H7 (cell line): ENCODE results near the gene CHRNA1. TPM values are rescaled to one million over a fixed set of nuclear protein-coding genes. Genes with fewer than 3 reads are reported as not detected.

Source experiments
- DNase-seq: peaks from one replicate; pipeline ENCODE4 v3.0.0; 2012
- H3K27me3 ChIP-seq: 2 replicates; pipeline ENCODE4 v1.6.0; 2011; ENCODE audit warnings: mild to moderate bottlenecking, low read length; ENCODE audit not compliant: control insufficient read depth, insufficient read depth
- H3K36me3 ChIP-seq: replicated peaks from 2 replicates; pipeline ENCODE4 v1.5.1; 2011; ENCODE audit warnings: low read length; ENCODE audit not compliant: control insufficient read depth, insufficient read depth
- H3K4me3 ChIP-seq: 2 replicates; pipeline ENCODE4 v1.5.1; 2011; ENCODE audit warnings: low read depth, mild to moderate bottlenecking, control low read depth, low read length, moderate library complexity; ENCODE audit not compliant: insufficient read depth
- total RNA-seq: library from RNA; depleted of rRNA; stranded (reverse); fragments of >200 nt; shearing (Covaris generic); gene quantifications from 2 replicates; pipeline ENCODE4 v1.2.3, GENCODE V29; 2014; rRNA removed

Gene CHRNA1
- not detected in 2 replicates for total RNA-seq

DNA sequence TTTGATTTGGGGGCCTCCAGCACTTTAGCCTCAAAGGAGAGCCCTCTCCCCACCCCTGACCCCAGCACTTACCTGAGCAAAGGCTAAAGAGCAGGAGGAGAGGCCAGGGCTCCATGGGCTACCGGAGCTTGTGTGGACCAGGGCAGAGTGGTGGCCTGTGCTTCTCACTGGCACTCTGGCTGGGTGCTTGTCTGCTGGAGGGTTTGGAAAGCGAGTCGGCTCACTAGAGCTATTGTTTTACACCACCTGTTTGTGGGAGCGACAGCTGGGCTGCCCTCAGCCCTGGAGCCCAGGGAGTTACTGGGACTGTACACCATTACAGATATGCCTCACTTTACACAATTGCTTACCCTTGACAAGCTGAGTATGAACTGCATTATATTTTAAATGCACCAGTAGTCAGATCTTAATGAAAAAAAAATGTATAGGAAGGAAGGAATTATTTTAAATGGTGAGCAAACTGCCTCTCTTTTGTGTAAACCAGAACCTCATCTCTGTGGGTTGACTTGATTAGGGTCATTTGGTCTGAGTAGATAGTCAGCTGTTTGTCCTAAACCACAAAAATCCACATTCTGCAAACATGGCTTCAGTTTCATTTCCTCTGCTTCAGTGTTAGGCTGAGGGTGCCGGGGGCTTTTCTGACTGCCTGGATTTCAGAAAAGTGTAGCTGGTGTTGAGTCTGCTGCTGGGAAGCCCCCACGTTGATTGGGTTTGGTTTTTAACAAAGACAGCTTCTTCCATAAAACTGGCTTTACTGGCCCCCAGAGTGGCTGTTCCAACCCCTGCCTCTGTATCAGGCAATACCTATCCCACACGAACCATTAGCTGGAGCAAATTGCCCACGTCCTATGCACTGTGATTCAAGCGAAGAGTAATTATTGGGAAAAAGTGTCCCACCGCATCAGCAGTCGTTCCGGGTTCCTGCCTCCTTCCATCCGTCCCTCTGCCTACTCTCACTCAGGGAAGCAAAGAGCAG lies at the start of gene CHRNA1:
Gene CHRNA1, minus strand, starts transcription at position 193 of the 976 bp plus-strand sequence. Its CDS starts 78 bp downstream, at position 115.
- Histone ChIP-seq H3K4me3 (no peak within 1 kb of the TSS), H3K36me3 (no peaks in the 10 kb centered on the region), H3K27me3 (no peaks in the 10 kb centered on the region)
- DNase-seq = no peak

DNA sequence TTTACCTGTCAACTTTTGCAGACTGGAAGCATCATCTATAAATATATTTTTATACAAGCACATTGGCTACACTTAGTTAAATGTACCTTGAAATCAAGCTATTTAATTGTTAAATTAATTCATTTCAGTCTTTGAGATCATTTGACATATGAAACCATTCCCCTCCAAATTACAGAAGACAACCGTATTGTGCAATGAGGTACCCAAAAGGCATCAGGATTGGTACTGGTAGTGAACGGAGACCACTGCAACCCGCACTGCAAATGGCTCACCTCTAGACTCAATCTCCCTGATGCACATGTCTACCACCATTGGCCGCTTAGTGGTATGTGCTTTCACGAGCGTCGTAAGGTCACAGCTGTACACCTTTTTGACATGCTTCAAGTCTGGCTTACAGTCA lies 47.8 kb upstream of the CHRNA1 start:
- Histone ChIP-seq H3K4me3 (no peak overlapping the region), H3K36me3 (no peaks in the 10 kb centered on the region; the same call in 1 of the 2 replicates), H3K27me3 (no peaks in the 10 kb centered on the region)
- no peak for DNase-seq

DNA sequence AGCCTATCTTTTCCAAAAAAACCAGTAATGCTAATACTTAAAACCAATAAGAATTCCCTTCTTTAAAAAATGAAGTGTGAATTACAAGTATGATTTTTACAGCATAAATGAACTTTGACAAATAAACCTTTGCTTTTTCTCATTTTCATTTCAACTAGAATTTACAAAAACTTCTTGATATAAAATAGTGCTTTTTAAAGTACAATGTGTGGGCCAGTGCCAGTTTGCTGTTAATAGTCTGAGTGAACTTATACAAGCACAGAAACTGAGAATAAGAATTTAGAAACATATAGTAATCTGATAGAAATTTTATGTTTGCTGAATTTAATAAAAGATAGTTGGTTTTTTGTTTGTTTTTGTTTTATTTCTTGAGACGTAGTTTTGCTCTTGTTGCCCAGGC lies 43.7 kb upstream of the CHRNA1 start:
- DNase-seq = no peak
- no peak overlapping the region for H3K4me3 ChIP-seq
- no peaks in the 10 kb centered on the region for H3K27me3 ChIP-seq
- H3K36me3 ChIP-seq = no peaks in the 10 kb centered on the region; the same call in 1 of the 2 replicates

DNA sequence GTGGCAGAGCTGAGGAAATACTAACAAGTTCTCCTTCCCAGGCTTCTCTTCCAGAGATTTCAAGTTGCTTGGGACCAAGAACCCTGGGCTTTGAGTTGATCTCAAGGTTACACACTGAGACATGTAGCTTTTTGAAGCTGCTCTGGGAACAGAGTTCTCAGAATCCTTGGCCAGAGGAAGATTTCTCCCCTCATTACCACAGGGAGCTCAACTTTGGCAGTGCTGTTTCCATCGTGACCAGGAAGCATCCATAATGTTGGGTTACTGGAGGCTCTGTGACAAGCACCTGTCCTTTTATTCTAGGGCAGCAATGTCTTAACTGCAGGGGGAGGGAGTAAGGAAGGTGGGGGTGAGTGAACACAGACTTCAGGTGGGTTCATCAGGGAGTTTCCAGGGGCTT lies 41.5 kb upstream of the CHRNA1 start:
- no peaks in the 10 kb centered on the region for H3K27me3 ChIP-seq
- H3K4me3 ChIP-seq = no peak overlapping the region
- no peak for DNase-seq
- H3K36me3 ChIP-seq = no peaks in the 10 kb centered on the region; the same call in none of the 2 replicates

DNA sequence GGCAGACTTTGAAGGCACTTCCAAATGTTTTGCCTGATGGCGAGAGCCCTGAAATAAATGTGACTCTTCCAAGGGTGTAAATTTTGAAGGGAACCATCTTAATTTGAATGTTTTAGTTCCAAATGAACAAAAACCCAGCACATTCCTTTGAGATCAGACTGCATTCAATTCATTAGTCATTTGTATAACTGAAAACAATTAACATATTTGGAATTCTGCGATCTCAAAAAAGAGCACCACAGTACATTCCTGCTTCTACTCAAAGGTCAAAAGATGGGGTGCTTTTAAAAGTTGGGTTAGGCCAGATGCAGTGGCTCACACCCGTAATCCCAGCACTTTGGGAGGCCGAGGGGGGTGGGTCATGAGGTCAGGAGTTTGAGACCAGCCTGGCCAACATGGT lies 38.2 kb upstream of the CHRNA1 start:
- no peaks in the 10 kb centered on the region for H3K27me3 ChIP-seq
- no peak overlapping the region for H3K4me3 ChIP-seq
- DNase-seq = no peak
- peaks cover 1% of the 10 kb centered on the region for H3K36me3 ChIP-seq

DNA sequence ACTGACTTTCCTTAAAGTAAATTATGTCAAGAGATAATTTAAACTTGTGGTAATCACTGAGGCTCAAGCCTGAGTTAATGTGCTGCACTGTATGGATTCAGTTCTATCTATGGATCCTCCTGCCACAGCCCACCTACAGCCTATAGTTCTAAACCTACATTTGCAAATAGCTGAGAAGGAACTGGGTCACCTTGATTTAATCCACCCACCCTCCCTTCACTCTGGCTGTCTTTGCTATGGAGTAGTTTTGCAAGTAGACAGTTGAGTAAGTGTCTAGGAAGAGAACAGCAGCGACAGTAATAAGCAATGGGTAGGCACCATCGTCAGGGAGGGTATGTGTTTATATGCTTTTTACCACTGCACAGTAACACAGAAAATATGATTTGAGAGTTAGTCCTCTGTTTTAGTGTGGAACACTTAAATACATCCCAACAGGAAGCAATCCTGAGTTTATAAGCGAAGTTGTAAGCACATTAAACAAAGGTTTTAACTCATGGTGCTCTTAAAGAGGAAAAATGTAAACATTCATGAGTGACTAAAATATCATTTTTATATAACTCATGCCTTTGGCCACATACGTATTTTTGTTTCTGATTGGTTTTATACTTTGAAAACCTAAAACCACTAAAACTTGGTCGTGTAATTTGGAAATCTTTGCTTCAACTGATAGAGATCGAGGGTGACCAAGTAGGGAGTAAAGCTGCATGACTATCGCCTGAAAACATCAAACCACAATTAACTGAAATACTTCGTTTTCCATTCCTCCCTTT lies 36.3 kb upstream of the CHRNA1 start:
- DNase-seq = no peak
- no peaks in the 10 kb centered on the region for H3K27me3 ChIP-seq
- peaks cover 1% of the 10 kb centered on the region; the same call in 1 of the 2 replicates for H3K36me3 ChIP-seq
- no peak overlapping the region for H3K4me3 ChIP-seq

DNA sequence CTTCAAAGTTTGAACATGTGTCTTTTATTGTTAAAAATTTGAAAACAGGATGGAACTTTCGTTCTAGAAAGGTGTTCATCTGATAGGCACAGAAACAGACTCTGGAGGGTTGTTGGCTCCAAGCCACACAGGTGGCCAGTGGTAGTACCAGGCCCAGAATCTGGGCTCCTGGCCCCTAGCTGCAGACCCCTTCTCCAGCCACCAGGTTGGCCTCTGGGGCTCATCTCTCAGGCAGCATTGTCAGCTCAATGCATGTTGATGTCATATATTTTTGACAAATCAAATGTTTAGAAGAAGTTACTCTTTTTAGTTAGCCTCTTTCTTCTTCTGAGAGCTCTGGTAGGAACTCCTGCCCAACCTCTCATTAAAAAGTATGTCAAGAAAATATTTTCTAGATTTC lies 34.5 kb upstream of the CHRNA1 start:
- DNase-seq = no peak
- H3K4me3 ChIP-seq = no peak overlapping the region
- H3K36me3 ChIP-seq = peaks cover 1% of the 10 kb centered on the region; the same call in 1 of the 2 replicates
- H3K27me3 ChIP-seq = no peaks in the 10 kb centered on the region

DNA sequence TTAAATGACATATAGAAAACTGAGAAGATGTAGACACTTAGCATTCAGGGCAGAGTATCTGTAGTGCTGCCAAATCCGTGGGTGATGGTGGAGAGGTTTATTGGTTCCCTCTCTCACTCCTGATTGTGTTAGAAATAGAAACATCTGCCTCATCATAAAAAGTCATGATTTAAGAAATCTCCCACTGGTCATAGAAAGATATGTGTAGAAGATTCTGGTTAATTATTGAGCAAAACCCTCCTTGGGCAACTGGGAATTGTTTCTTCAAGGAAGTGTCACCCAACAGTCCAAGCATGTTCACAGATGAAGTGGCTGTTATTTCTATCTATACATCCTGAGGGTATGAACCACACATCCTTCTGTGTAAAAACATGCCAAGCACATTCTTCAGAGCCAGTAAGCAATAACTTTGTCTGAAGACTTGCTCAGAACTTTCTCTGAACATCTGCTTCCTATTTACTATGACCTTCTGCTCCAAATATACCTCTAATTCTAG lies 33.6 kb upstream of the CHRNA1 start:
- DNase-seq = no peak
- Histone ChIP-seq H3K27me3 (no peaks in the 10 kb centered on the region), H3K4me3 (no peak overlapping the region), H3K36me3 (peaks cover 1% of the 10 kb centered on the region; the same call in 1 of the 2 replicates)

DNA sequence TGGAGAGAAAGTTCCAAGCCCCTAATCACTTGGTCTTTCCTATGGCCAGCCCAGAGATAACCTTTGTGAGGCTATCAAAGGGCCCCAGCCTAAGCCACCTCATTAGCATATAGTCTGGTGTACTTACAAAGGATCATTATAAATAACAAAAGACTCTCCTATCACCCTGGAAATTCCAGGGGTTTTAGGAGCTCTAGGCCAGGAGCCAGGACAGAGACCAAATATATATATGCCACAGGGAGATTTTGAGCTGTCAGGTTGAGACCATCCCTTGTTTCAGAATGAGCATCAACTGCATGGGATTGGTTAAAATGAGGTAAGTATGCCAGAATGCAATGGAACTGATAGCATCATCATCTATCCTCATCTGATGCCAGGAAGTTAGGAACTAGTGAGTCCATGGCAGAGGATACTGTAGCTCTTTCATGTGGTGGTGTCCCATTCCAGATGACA lies 32.1 kb upstream of the CHRNA1 start:
- H3K4me3 ChIP-seq = no peak overlapping the region
- no peaks in the 10 kb centered on the region for H3K27me3 ChIP-seq
- peaks cover 1% of the 10 kb centered on the region; the same call in 1 of the 2 replicates for H3K36me3 ChIP-seq
- DNase-seq = peak; percentile 57

DNA sequence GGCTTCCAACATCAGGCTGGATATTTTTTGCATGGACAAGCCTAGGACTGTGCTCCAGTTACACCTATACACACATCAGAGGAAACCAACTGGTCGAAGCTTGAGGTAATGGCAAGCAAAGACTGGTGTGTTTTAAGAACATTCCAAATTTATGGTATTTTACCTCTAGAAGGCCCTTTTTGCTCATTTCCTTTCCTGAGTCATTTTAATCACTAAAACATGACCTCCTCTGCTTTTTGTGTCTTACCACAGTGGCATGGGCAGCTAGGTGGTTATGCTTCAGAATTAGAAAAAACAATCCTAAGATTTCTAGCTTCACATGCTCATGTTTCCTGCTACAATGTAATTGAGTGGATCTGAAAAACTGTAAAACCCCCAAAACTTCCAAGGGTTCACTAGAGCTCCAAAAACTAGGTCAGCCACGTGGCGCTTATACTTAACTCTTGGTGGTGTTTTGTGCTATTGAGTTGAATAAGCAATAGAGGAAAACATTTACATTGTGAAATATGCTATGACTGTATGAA lies 30.6 kb upstream of the CHRNA1 start:
- no peak for DNase-seq
- H3K4me3 ChIP-seq = no peak overlapping the region
- no peaks in the 10 kb centered on the region for H3K27me3 ChIP-seq
- peaks cover 1% of the 10 kb centered on the region; the same call in 1 of the 2 replicates for H3K36me3 ChIP-seq

DNA sequence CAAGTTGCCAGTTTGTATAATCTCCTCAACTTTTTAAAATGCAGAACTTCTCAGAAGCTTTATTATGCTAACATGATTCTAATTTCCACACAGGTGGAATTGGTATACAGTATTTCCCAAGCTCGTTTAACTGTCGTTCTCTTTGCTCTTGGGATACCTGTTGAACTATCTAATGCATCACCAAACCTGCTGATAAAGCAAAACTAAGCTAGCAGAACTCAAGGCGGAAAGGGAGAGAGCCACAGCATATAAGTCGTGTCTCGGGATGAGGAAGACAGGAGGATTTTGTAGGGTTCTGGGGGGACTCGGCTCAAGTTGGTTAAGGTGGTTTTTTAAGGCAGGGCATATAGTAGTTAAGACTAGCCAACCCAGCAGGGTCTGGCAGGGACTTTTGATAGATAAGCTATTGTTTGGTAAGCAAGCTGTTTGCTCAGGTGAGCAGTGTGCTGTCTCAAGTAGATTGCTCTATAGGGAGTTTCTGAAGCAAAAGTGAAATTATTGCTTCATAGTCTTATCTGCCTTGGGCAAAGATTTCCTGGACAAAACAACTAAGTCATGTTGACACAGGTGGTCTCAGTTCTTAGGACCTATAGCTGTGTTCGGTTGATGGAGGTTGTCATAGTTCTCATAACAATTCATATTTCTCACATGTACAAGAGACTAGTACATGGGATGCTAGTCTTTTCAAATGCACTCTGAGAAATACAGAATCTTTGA lies 28.2 kb upstream of the CHRNA1 start:
- no peak for DNase-seq
- Histone ChIP-seq H3K36me3 (no peaks in the 10 kb centered on the region), H3K27me3 (no peaks in the 10 kb centered on the region), H3K4me3 (no peak overlapping the region)

DNA sequence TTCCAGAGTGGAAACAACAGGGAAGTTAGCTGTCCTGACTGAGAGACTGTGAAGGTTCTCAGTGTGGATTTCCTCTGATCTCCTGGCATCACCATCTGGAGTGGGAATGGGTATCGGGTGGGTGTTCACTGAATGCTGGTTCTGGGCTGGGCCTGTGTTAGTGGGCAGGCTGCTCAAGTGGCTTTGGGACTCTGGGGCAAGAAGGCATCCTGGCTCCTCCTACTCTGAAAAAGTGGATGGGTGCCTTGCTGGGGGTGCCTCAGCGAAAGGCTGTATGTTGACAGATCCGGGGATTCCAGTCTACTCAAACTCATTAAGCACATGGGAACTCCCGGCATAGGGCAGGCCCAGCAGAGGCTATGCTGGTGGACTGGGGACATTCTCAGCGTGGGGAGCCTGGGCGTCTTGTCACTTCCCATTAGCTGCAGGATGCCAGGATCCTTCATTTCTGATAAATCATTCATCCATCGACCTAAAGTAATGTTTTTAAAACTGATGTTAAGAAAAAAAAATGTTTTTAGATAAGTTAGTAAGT lies 27.5 kb upstream of the CHRNA1 start:
- no peak for DNase-seq
- H3K36me3 ChIP-seq = no peaks in the 10 kb centered on the region
- H3K27me3 ChIP-seq = no peaks in the 10 kb centered on the region
- H3K4me3 ChIP-seq = no peak overlapping the region

DNA sequence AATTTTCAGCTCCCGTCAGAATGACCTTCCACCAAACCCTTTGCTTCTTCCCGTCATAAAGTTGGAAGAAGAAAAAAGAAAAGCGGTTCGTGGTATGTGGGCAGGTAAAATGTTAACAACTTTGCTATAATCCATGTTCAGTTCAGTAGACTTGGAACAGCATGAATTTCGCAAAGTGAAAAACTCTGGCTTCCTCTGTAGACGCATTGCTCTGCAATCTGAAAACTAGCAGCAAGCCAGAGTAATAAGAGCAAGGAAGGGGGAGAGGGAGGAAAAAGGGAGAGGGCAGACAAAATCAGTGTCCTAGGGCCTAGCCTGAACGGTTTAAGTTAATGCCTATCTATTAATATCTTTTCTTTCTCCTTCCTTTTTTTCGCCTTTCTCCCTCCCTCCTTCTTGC lies 26.7 kb upstream of the CHRNA1 start:
- H3K27me3 ChIP-seq = no peaks in the 10 kb centered on the region
- H3K36me3 ChIP-seq = no peaks in the 10 kb centered on the region
- H3K4me3 ChIP-seq = no peak overlapping the region
- DNase-seq = no peak

DNA sequence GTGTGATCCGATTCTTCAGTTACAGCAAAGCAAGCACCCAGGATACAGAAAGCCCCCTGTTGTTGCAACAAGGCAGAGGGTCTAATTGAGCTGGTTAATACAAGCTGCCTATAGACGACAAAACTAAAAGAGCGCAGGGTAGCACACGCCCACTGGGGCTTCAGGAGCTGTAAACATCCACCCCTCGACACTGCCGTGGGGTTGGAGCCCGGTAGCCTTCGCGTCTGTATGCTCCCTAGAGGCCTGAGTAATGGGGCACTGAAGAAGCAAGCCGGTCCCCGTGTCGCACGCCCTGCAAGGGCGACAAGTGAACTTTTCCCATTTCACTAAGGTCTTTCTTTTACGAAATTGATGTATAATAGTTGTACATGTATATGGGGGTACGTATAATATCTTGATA lies 24.7 kb upstream of the CHRNA1 start:
- no peak for DNase-seq
- Histone ChIP-seq H3K36me3 (no peaks in the 10 kb centered on the region), H3K4me3 (no peak overlapping the region), H3K27me3 (no peaks in the 10 kb centered on the region)
